Forelimb muscle (tissue), 1 donor: Measurements from ENCODE around the gene PARP2. TPM values are rescaled to one million over a fixed set of nuclear protein-coding genes. Genes with fewer than 3 reads are reported as not detected.
"Not testable (repeated sequence)": the region's sequence is repeated elsewhere in the genome, so short reads cannot be mapped to it uniquely, and the experiment has no call there.

Experiments
- DNase-seq: peaks from one replicate; pipeline ENCODE4 v3.0.0-alpha.2; 2013; ENCODE audit warnings: low read depth
- polyA plus RNA-seq: library from polyadenylated mRNA; unstranded; fragments of 120-200 nt; gene quantifications from one replicate; pipeline ENCODE4 v1.2.1, GENCODE V29; 2013; ENCODE audit not compliant: insufficient read length

Gene PARP2
- polyA plus RNA-seq, 1 donor, result 34.2 TPM

DNA sequence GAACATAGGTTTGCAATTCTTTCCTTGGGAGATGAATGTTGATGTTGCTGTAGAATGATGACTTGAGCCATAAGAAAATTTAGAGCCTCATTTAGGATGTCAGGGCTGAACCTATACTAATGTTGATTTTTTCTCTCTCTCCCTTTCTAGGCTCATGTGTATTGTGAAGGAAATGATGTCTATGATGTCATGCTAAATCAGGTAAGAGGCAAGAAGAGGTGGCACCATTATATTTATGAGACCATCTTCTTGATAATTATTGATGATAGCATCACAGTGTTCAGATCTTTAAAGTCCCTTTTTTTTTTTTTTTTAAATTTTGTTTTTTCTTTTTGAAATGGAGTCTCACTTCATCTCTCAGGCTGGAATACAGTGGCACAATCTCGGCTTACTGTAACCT is 3.3 kb downstream of the PARP2 start:
- DNase-seq, result no peak

DNA sequence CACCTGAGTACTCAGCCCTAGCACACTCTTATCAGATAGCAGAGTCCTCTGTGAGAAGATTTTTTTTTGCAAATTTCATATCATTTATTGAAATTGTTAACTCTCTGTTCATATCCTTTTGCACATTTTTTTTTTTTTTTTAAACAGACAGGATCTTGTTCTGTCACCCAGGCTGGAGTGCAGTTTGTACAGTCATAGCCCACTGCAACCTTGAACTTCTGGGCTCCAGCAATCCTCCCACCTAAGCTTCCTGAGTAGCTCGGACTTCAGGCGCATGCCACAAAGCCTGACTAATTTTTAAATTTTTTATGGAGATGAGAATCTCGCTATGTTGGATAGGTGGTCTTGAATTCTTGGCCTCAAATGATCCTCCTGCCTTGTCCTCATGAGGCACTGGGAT is 4.3 kb downstream of the PARP2 start:
- no peak for DNase-seq

DNA sequence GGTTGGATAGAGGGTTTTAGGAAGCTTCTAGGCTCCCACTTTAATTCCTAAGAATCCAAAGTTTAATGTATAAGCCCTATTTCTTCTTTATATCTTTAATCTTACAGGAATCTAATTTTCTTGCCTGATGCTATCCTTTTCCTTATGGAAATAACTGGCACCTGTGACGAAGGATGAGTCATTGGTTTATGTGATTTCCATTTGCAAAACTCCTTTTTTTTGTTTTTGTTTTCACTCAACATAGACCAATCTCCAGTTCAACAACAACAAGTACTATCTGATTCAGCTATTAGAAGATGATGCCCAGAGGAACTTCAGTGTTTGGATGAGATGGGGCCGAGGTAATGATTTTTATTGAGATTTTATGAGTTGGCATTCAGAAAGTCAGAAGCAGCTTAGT is 6.8 kb downstream of the PARP2 start:
- no peak for DNase-seq

DNA sequence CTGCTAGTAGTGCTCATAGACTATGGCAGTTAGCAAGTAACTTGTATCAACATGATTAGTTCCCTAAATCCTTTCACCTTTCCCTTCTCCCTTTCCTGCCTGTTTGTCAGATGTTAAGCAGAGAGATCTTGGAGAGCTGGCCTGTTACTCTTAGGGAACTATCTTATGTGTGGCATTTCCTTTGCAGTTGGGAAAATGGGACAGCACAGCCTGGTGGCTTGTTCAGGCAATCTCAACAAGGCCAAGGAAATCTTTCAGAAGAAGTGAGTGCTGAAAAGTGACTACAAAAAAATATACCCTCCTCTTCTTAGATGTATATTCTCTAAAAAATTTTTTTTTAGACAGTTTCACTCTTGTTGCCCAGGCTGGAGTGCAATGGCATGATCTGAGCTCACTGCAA is 7.4 kb downstream of the PARP2 start:
- DNase-seq, result no peak

- DNase-seq, result no peak
Measured at GRCh38 chr14:20356422-20356821, 13.0 kb downstream of the PARP2 start.

DNA sequence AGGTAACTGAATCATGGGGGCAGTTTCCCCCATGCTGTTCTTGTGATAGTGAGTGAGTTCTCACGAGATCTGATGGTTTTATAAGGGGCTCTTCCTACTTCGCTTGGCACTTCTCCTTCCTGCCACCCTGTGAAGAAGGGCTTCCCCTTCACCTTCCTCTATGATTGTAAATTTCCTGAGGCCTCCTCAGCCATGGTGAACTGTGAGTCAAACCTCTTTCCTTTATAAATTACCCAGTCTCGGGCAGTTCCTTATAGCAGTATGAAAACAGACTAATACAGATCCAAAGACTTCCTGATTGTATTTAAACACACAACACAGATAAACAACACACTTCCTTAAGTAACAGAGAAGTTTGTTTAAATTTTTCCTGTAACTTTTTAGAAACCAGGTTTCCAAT is 15.0 kb downstream of the PARP2 start:
- not testable (repeated sequence) for DNase-seq

GRCh38 chr14:20365928-20366327 is 22.5 kb downstream of the PARP2 start:
- no peak for DNase-seq

- no peak for DNase-seq
Measured at GRCh38 chr14:20372796-20373195, 29.4 kb downstream of the PARP2 start.

GRCh38 chr14:20375471-20375870 is 32.0 kb downstream of the PARP2 start:
- DNase-seq, result no peak

- no peak for DNase-seq
Measured at GRCh38 chr14:20376071-20376588, 32.7 kb downstream of the PARP2 start.

- no peak for DNase-seq
Measured at GRCh38 chr14:20377171-20377570, 33.7 kb downstream of the PARP2 start.

- DNase-seq, result no peak
Measured at GRCh38 chr14:20379743-20380142, 36.3 kb downstream of the PARP2 start.

- no peak for DNase-seq
Measured at GRCh38 chr14:20380681-20381080, 37.2 kb downstream of the PARP2 start.

GRCh38 chr14:20381341-20381740 is 37.9 kb downstream of the PARP2 start:
- no peak for DNase-seq

DNA sequence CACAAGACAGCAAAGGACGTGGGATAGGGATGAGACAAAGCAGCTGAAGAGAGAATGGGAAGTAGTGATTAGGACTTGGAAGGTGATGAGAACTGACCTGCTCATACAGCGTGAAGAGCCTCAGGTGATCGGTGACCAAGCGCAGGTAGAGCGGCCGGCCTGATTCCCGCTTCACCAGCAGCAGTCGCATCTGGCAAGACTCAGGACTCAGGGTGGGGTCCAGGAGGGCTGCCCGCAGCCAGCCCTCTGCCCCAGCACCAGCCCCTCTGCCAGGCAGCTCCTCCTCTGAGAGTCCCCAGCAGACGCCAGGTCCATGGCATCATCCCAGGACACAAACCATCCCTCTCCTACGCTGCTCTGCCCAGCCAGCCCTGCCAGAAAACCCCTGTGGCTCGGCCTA is 39.1 kb downstream of the PARP2 start:
- no peak for DNase-seq

- DNase-seq, result no peak
Measured at GRCh38 chr14:20383032-20383431, 39.6 kb downstream of the PARP2 start.

DNA sequence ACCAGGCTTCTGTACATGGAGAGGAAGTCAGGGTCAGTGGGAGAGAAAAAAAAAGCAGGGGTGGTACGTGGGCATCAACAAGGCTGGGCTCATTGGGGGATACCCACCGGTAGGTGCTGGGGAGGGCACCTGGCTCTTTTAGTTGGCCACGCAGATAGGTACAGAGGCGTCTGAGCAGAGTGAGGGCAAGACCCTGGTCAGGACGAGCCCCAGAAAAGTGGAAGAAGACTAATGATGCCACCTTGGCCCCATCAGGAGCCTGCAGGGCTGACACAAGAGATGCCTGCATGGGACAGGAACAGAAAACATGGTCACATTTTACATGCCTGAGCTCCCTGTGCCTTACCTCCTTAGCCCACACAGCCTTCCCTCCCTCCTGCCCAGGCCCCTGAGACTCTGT is 40.2 kb downstream of the PARP2 start:
- no peak for DNase-seq

DNA sequence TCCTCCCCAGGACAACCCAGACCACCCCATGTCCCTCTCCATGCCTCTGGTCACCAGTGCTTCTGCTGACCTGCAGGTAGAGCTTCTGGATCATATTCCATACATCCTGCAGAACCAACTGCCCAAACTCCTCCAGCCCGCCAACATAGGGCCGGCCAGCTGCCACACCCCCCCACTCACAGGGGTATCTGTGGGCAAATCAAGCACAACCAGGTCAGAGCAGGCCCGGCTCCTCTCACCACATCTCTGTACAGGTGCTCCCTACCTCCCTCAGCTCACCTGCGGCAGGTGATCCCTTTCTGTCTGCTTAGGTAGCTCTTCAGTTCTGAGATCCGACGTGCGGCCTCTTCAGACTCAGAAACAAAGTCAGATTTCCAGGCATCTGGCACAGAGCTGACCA is 40.9 kb downstream of the PARP2 start:
- DNase-seq, result no peak

DNA sequence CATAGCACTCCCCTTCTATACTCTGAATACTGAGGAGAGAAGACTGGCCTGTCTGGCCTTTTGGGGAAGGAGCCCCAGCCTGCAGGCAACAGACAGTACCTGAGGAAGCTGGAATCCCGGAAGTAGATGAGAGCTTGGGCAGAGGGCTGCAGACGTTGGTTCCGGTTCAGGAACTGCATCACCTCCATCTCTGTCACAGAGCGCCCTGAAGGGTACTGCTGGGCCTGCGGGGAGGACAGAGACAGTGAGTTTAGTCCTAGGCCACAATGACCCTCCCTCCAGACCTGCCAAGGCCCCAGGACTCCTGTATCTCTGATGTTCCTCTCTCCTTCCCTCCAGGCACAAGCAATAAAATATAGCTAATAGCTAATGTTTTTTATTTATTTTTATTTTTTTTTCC is 41.5 kb downstream of the PARP2 start:
- DNase-seq, result no peak

DNA sequence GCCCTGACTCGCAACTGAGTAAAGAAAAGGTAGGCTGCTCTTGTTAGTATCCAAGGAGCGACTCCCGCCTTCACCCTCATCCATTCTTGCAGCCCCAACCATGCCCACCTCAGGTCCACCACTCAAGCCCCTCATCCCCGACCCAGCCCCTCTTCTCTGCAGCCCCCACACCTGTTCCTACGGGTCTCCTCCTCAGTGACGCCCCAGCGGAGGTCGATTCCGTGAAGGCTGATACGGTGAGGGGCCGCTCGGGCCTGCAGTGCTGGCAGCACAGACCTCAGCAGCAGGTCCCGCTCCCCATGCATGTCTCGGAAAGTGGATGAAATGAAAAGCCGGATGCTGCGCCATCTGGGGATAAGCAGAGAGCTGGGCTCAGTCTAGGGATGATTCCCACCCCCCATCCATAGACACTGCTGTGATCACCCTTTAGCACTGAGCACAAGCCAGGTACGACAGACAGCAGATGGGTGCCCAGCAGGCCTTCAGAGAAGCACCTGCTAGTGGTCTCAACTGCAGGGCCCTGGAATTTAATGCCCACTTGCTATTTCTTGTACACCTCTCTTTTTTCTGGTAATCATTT is 42.9 kb downstream of the PARP2 start:
- DNase-seq, result no peak

DNA sequence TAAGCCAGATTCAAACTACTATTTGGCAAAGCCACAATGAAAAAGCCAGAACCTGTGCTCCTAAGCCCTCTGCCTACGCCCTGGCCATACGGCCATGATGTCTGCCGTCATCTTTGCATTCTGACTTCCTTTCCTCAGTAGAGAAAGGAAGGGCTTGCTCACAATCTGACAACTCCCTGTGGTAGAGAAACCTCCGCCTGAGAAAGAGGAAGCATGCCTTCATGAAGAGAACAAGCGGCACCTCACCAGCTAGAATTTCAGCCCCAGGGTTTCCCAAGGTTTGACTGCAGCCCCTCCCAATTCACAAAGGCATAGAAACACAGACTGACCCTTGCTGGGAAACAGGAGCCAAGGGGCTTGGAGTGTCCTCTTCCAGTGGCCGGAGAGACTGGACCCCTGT is 44.1 kb downstream of the PARP2 start:
- DNase-seq, result no peak

- no peak for DNase-seq
Measured at GRCh38 chr14:20388159-20388558, 44.7 kb downstream of the PARP2 start.

DNA sequence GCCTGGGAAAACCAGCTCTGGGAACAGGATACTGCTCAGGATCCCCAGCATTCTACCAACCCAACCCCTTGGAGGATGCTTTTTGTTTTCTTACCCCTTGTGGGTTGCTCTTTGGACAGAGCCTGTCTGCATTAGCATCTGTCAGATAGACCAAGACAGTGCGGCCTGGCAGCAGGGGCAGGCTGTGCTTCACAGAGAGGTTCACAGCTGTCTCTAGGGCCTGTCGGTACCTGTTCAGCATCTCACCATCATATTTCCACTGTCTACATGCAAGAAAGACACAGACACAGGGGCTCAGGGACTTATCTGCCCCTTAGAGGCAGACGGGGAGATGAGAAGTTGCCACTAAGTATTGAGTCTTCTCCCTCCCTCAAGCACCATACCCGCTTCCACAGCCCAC is 48.1 kb downstream of the PARP2 start:
- no peak for DNase-seq

- DNase-seq, result no peak
Measured at GRCh38 chr14:20397511-20397910, 54.1 kb downstream of the PARP2 start.
